ENCODE results near the gene GRK6.

DNA sequence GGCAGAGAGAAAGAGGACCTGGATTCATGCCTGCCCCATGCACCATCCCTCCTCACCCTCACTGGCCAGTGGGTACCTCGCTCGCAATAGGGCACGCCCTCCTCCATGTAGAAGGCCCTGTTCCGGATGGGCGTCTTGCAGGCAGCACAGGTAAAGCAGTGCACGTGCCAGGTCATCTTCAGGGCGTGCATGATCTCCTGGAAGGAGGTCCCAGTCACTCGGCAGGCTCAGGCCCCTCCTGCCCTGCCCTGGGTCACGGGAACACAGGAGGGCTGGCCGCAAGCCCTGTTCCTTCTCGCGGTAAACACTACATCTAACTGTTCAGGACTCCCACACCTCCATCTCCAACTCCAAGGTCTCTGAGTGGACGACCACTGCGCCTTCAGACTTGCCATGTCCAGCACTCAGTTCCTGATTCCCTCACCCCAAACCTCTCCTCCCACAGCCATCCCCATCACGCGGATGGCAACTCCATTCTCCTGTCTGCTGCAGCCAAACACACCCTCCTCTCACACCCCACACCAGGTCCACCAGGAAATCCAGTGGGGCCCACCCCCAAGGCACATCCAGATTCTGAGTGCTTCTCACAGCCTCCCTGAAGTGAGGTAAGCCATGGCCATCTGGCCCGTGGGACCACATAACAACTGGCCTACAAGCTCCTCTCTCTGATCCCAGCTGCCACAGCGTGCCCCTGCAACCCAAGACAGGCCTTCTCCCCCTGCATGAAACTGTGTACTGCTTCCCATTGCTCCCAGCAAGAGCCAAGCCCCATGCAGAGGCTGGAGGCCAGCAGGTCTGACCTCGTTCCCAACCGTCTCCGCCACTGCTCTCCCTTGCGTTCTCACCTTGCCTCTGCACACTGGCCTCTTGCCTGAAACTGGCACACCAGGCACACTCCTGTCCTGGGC lies 57.8 kb downstream of the GRK6 start:
- no peak for TF ChIP-seq POLR2A (IDR thresholded peaks at IDR 0.05; ENCODE audit: low read depth, low read length)
- TF ChIP-seq SMC3 (IDR thresholded peaks at IDR 0.05; ENCODE audit: low read depth, low read length), result no peak
- TF ChIP-seq, protein P1, sequence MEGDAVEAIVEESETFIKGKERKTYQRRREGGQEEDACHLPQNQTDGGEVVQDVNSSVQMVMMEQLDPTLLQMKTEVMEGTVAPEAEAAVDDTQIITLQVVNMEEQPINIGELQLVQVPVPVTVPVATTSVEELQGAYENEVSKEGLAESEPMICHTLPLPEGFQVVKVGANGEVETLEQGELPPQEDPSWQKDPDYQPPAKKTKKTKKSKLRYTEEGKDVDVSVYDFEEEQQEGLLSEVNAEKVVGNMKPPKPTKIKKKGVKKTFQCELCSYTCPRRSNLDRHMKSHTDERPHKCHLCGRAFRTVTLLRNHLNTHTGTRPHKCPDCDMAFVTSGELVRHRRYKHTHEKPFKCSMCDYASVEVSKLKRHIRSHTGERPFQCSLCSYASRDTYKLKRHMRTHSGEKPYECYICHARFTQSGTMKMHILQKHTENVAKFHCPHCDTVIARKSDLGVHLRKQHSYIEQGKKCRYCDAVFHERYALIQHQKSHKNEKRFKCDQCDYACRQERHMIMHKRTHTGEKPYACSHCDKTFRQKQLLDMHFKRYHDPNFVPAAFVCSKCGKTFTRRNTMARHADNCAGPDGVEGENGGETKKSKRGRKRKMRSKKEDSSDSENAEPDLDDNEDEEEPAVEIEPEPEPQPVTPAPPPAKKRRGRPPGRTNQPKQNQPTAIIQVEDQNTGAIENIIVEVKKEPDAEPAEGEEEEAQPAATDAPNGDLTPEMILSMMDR (conservative IDR thresholded peaks at IDR 0.05; ENCODE audit: low read depth, low read length), result no peak
- no peak for TF ChIP-seq BHLHE40 (IDR thresholded peaks at IDR 0.05; ENCODE audit: low read depth, low read length)
- TF ChIP-seq NFE2L2 (IDR thresholded peaks at IDR 0.05; ENCODE audit: low read depth, low read length), result no peak
- no peak for TF ChIP-seq MXI1 (IDR thresholded peaks at IDR 0.05; ENCODE audit: borderline replicate concordance, low read depth, low read length)
- no peak for TF ChIP-seq RFX5 (IDR thresholded peaks at IDR 0.05; ENCODE audit: low read depth, low read length)
- TF ChIP-seq ELK1 (IDR thresholded peaks at IDR 0.05; ENCODE audit: borderline replicate concordance, low read depth, low read length), result no peak
- no peak for TF ChIP-seq MAZ (IDR thresholded peaks at IDR 0.05; ENCODE audit: borderline replicate concordance, low read depth, low read length)
- TF ChIP-seq MAFK (IDR thresholded peaks at IDR 0.05; ENCODE audit: low read depth, low read length), result no peak
- TF ChIP-seq CEBPB (IDR thresholded peaks at IDR 0.05; ENCODE audit: low read depth, low read length), result no peak
